Kidney capillary endothelial cell (primary cell): ENCODE data around the gene CDKN1A.
"Not testable (repeated sequence)": the region's sequence is repeated elsewhere in the genome, so short reads cannot be mapped to it uniquely, and the experiment has no call there.

Experiments
- DNase-seq: peaks from one replicate; pipeline ENCODE4 v3.0.0-alpha.2; 2018; ENCODE audit warnings: low spot score

CDKN1A gene

DNA sequence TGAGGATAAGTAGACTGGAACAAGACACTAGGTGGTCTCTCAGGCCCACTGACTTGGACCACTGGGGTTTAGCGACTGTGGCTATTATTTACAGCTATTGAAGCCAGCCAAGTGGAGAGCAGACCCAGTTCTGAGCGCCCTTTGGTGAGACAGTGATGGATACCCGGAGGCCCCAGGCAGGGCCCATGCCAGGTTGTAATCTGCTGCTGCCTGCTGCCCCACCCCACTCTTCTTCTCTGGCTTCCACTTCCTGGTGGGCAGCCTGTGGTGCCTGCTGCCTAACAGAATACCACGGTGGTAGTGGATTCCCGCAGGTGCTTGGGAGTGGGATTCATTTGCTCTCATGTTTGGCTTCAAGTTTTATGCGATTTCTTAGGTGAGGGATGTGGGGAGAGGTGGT lies 19.7 kb downstream of the CDKN1A start:
- DNase-seq, result no peak

DNA sequence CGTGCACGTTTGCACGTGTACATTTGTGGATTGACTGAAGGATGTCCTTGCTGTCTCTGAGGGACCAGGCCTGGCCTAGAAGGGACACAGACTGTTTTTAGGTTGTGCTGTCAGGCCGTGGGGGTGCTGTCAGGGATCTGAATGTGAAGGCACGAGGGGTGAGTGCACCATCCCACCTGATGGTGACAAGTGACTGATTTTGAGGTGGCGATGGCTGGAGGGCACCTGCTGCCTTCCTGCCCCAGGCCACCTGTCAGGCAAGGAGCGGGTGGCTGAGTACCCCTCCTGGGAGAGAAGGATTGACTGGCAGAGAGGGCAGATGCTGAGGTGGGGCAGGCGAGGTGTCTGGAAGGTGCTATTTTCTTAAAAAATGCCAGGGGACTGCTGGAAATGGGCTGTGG lies 20.4 kb downstream of the CDKN1A start:
- no peak for DNase-seq

DNA sequence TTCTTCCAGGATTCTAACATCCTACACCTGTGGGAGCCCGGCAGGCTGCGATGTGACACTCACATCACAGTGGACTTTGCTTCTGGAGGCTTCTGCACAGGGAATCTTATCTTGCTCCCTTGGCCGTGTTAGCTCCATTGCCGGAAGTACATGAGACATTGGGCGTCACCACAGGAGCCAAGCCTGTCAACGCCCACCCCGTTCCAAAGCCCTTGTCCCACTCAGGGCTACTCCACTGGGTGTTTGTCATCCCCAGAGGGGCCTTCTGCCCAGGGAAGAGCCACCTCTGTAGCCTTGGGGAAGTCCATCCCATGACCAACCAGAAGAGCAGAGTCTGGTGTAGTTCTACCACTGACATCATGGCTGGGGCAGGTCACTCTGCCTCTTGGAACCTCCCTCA lies 20.8 kb downstream of the CDKN1A start:
- no peak for DNase-seq

DNA sequence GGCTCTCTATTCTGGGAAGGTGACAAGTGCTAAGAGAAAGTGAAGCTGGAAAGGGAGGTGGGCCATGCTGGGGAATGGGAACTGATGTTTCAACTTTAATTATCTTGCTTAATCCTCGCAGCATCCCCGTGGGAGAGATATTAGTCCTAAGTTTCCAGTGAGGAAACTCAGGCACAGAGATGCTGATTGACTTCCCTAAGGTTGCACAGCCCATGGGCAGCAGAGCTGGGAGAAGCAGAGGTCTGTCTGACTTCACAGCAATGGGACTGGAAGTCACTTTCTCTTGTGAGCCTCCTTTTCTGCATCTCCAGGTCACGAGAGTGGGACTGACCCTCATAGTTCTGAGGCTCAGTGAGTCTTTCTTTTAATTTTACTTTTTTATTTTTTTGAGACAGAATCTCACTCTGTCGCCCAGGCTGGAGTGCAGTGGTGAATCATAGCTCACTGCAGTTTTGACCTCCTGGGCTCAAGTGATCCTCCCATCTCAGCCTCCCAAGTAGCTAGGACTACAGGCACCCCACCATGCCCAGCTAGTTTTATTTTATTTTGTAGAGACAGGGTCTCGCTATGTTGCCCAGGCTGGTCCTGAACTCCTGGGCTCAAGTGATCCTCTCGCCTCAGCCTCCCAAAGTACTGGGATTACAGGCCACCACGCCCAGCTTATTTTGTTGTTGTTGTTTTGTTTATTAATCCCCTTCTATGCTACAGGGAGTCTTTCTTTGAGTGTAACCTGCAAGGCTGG lies 21.7 kb downstream of the CDKN1A start:
- DNase-seq, result no peak

DNA sequence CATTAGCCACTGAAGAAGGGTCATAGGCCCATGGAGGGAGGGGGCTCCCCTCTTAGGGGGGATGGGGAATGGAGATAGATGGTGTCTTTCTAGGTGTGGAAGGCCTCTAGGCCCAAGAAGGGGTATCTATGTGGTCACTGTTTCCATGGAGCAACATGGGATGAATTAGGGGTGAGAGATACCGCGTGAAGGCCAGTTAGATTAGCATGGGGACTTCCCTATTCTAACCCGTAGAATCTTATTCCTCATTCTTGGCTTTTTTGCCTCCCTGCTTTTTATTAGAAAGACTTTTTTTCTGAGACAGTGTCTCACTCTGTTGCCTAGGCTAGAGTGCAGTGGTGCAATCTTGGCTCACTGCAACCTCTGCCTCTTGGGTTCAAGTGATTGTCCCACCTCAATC lies 22.3 kb downstream of the CDKN1A start:
- no peak for DNase-seq

DNA sequence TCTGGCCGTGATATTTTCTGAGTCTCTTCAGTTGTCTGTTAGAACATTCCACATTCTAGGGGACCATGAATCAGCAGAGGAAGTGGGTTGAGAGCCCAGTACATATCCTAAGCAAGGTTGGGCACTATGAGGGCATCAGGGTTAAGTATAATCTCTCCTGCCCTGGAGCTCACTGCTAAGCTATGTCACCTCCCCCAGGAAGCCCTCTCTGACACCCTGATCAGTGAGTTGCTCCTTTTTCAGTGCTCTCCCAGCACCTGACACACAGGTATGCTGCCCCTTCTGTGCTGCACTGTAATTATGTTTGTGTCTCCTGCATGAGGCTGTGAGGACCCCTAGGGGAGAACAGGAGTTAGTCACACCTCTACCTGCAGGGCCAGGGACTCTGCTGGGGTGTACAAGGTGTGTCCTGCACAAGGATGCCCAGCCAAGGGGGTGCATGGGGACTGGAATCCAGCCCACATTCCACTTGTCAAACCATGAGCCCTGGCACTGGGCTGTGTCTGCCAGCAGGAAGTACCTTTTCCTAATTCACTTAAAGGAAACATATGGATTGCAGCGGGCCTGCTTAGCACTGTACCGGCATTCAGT lies 23.0 kb downstream of the CDKN1A start:
- DNase-seq, result no peak

DNA sequence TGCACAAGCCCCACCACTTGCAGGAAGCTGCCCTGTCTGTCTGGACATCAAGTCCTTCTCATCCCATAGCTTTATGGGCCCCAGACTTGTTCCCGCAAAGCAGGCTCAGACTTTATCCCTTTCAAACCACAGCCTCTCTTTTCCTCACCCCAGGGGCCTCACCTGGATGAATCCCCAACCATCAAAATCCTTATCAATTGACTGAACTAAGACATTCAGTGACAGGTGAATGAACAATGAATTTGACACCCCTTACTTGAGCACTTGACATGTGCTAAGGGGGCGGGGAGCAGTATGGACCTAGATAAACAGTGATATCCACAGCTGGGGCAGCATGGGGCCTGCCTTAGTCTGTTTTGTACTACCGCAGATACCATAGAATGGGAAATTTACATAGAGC lies 24.1 kb downstream of the CDKN1A start:
- DNase-seq, result no peak

DNA sequence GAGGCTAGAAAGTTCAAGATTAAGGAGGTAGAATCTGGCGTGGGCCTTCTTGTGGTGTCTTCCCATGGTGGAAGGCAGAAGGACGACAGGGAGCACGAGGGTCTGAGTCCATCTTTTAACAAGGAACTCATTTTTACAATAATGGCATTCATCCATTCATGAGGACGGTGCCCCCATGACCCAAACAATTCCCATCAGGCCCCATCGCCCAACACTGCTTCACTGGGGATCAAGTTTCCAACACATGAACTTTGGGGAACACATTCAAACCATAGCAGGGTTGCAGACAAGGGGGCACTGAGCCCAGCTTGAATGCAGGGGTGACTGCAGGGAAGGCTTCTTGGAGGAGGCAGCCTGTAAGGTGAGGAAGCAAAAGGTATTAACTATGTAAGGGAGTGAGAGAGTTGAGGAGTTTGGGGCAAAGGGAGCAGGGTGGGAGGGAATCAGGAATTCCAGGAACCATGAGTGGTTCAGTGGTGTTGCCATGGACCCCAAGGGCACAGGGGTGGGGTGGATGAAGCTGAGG lies 24.6 kb downstream of the CDKN1A start:
- no peak for DNase-seq

DNA sequence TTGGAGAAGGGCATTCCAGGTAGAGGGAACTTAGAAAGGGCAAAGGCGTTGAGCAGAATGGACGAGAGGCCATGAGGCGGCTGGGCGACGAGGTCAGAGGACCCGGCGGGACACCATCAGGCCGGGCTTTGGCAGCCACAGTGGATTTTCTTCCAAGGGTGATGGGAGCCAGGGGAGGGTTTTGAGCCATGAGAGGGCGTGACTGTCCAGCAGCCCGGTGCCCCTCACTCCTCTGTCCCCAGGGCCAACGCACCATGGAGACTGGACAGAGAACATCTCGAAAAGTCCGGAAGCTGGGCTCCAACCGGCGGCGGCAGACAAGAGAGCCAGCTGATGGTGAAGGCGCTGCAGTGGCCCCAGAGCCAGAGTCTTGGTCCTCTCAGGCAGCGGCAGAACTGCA lies 25.5 kb downstream of the CDKN1A start:
- no peak for DNase-seq

DNA sequence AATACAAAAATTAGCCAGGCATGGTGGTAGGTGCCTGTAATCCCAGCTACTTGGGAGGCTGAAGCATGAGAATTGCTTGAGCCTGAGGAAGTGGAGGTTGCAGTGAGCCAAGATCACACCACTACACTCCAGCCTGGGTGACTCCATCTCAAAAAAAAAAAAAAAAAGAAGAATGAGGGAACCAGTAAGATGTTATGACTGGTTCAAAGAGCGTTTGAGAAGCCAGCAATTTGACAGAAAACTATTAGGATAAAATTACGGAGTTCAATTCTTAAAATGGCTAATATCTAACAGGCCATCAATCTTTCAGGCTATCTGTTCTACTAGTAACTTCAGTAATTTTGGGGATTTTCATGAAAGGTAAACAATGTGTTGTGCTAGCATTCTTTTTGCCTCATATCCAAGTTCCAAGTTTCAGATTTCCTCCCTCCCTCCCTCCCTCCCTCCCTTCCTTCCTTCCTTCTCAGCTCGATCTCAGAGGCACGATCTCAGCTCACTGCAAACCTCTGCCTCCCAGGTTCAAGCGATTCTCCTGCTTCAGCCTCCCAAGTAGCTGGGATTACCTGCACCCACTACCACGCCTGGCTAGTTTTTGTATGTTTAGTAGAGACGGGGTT lies 26.6 kb downstream of the CDKN1A start:
- DNase-seq, result not testable (repeated sequence)

DNA sequence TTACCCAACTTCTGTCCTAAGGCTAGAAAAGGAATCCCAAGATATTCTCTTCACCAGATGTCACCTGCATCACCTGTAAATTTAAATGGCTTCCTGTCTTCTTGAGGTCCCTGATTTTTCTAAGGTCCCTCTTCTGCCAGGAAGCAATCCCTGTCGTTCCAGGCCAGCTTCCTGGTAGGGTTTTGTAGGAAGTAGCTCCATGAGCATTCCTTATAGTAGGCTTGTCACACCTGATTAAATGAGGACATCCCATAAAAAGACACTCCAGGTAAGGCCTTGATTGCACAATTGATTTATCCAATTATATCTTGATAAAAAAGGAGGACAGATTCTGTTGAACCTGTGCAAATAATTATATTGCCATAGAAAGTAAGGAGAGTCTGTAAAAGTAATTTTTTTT lies 27.8 kb downstream of the CDKN1A start:
- DNase-seq, result no peak

DNA sequence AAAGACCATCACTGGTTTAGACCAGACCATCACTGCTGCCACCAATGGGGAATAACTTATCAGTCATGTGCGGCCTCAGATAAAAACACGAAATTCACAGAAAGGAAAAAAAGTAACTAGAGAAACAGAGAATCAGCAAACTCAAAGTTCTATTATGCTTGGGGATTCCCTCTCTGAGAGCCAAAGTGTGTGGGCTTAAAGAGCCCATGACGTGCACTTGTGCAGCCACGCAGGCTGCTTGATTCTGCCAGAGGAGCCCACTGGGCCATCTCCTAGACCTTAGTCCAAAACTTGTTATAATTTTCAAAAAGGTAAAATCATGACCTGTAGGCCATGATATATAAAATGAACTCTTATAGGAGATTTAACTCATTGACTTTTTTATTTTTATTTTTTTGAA lies 34.3 kb downstream of the CDKN1A start:
- no peak for DNase-seq

DNA sequence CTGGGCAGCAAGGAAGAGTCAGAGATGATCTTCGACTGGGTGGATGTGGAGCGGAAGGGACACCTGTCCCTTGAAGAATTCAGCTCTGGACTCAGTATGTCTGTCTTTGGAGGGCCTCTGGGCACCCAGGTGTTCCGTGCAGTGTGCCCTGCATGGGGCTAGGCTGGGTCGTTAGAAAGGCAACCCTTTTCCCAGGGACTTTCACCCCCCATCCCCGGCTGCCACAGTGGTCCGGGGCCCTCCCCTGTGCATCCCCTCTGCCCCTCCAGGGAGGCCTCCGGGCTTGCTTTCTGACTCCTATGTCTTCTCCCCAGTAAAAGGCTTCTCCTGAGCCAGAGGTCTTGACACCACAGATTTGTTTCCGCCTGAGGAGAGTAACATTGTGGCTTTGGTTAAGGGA lies 35.3 kb downstream of the CDKN1A start:
- DNase-seq, result no peak

DNA sequence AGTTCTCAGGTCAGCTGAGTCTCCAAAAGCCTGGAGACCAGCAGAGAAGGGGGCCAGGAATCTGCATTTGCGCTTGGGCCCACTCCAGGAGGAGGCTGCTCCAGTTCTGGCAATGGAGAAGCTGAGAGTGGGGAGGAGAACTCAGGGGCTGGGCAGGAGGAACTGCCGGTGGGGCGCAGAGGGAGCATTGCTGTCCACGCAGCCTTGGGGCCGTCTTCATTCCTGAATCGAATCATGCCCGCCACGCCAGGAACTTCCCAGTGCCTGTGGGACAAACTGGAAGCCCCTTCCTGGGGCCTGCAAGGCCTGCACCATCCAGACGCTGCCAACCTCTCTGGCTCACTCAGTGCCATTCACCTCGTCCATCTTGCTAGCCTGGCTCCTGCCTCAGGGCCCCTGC lies 36.0 kb downstream of the CDKN1A start:
- DNase-seq, result no peak

DNA sequence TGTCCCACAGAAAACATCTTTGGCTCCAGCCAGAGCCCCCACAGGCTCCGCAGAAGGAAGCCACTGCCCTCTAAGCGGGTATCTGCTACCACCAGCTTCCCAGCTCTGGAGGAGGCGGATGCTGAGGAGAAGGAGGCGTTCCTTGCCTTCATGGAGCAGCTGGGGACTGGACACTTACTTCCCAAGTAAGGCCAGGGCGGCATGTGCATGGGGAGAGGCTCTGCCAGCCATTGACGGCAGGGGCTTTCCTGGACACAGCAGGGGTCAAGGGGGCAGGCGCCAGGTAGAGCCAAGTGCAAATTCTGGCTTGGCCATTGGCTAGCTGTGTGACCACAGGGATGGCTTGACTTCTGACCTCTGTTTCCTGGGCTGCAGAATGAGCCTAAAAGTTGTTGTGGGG lies 37.0 kb downstream of the CDKN1A start:
- DNase-seq, result no peak

DNA sequence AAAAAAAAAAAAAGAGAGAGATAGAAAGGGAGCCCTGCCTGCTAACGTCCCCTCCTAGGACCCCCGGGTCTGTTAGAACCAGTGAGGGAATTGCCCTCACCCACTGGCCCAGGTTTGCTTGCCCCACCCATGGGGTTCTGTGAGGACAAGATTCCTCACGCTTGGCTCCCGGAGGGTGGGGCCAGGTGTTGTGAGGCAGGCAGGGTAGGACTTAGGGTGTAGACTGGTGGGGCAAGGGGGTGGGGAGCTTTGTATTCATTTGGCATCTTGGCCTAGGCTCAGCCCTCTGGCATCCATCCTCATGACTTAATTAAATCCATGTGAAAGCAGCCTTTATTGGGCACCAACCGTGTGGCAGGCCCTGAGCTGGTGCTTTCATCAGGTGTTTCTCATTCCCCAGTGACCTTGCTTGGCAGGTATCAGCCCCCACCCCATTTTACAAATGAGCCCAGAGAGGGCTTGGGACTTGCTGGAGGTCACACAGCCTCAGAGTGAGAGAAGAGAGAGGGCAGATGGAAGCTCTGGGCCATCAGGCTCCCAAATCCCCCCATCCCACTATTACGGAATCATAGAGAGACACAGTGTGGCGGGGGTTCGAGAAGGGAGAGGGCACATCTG lies 38.1 kb downstream of the CDKN1A start:
- no peak for DNase-seq

DNA sequence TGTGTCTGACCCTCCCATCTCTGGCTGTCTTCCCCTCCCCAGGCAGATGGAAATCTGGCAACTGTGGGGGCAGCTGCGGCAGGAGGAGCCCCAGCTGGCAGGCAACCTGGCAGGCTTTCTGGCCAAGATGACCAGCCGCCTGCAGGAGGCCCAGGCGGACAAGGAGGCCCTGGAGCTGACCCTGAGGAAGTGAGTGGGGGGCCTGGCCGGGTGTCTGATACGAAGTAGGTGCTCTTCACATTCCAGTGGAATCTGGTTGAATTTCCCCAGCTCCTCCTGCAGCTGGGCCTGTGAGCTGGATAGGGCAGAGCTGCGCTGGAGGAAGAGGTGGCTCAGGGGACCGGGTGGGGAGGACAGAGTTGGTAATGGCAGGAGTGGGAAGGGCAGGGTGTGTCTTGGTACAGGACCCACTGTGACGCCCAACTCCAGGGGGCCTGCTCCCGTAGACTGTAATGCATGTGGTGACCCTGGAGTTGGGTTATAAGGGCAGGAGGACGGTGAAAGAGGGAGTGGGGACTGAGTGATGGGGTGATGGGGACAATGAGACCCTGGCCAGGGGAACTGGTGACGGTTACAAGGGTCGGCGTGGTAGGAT lies 38.8 kb downstream of the CDKN1A start:
- no peak for DNase-seq

DNA sequence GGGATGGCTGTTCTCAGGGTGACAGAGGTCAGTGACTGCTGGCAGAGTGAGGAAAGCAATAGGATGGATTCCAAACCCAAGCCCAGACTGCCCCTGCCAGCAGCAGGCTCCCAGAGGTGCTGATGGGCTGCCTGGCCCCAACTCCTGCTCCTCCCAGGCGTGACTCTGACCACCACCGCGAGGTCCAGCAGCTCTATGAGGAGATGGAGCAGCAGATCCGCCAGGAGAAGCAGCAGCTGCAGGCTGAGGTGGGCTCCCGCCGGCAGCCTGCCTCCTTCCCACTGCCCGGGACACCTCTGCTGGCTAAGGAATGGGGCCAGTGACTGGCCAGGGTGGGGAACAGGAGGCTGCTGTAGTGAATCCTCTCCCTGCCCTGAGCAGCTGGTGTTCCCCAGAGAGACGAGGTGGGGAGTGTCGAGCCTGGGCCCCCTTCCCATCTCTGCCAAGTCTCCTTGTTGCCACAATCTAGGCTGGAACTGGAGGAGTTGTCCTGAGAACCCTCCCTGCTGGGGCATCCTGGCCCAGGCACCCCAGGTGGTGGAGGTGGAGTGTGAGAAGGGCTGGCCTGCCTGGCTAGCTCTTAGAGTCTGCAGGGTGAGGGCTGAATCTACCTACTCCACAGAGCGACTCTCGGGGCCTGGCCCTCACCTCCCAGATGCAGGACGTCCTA lies 39.5 kb downstream of the CDKN1A start:
- no peak for DNase-seq

DNA sequence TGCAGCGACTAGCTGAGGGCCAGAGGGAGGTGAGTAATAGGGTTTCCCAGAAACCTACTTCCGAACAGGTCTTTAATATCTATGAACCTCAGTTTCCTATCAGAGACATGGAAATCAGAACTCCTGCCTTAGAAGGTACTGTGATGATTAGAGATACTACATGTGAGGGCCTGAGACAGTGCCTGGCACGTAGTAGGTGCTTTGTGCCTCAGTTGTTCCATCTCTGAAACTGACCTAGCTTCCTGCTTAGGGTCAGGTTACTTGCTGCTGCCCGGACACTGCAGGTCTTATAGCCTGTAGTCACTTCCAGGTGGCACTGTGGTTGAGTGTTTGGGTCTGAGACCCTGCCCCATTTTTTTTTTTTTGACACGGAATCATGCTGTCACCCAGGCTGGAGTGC lies 40.0 kb downstream of the CDKN1A start:
- no peak for DNase-seq

DNA sequence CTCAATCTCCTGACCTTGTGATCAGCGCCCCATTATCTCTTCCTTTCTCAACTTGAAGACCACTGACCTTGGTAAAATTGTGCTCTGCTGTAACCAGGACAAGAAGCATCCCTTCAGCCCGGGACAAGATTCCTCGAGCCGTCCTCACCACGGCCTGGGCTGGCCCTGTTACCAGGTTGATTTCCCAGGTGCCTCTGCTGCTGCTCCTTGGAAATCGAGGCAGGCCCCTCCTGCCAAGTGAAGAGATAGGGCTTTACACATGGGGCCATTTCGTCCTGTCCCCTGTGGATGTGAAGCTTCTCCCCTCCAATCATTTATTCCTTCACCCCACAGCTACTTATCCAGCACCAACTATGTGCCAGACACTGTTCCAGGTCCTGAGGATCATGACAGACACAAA lies 40.6 kb downstream of the CDKN1A start:
- no peak for DNase-seq

DNA sequence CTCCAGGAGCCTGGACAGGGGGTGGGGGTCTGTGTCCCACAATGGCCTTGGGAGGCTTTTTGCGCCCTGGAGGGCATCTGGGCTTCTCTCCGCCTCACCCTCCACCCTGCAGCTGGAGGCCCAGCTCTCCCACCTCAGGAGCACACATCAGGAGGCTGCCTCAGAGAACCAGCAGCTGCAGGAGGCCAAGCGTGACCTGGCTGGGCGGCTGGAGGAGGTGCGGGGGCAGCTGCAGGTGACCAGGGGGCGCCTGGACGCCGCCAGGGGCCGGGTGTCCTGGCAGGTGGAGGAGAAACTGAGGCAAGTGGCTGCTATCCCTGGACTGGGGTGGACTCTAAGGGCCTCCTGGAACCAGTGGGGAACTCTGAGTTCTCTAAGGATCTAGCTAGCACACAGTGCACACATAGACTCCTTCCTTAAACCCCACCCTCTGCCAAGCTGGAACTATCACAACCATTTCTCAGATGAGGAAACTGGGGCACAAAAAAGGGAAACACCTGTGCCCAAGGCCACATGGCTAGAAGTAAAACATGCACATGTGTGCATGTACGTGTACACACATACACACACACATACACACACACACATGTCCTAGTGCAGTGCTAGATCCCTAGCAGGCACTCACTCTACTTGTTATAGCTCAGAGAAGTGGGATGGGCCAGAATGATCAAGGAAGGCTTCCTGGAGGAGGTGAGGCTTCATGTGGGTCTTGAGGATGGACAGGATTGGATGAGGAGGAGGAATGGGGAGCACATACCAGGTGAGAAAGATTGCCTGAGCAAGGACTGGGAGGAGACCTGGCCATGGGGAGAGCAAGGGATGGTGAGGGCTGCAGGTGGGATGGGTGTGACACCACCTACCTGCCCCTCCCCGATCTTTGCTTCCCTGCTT lies 42.0 kb downstream of the CDKN1A start:
- no peak for DNase-seq
